OCI-LY3 (cell line): ENCODE results near the gene SH3BP2.

ENCODE experiments used
- H2AFZ ChIP-seq: fragments of 200-600, 300-600 bp; shearing (Covaris generic); 2 replicates; pipeline ENCODE4 v1.6.0; 2014; ENCODE audit warnings: antibody characterized with exemption, low read depth, low read length
- H3K27ac ChIP-seq: fragments of 200-600, 300-600 bp; sonication (generic); 2 replicates; pipeline ENCODE4 v1.5.1; 2014; ENCODE audit warnings: mild to moderate bottlenecking, low read length, moderate library complexity, mixed read lengths
- H3K27me3 ChIP-seq: fragments of 200-600, 300-600 bp; sonication (generic); 2 replicates; pipeline ENCODE4 v1.6.1; 2014; ENCODE audit warnings: low read depth, low read length, mixed read lengths
- H3K36me3 ChIP-seq: fragments of 200-600, 300-600 bp; sonication (generic); replicated peaks from 2 replicates; pipeline ENCODE3; 2014; ENCODE audit warnings: low read depth, low read length, mixed read lengths
- H3K4me1 ChIP-seq: fragments of 300-600, 200-600 bp; sonication (generic); 2 replicates; pipeline ENCODE4 v1.6.1; 2014; ENCODE audit warnings: low read length, mixed read lengths
- H3K4me2 ChIP-seq: fragments of 200-600, 300-600 bp; sonication (generic); 2 replicates; pipeline ENCODE4 v1.6.1; 2014; ENCODE audit warnings: low read length, mixed read lengths
- H3K4me3 ChIP-seq: fragments of 300-600, 200-600 bp; sonication (generic); 2 replicates; pipeline ENCODE4 v1.5.1; 2014; ENCODE audit warnings: antibody characterized with exemption, mild to moderate bottlenecking, low read length, moderate library complexity
- H3K79me2 ChIP-seq: fragments of 300-600, 200-600 bp; shearing (Covaris generic); 2 replicates; pipeline ENCODE4 v1.6.1; 2014; ENCODE audit warnings: mild to moderate bottlenecking, low read length, mixed read lengths
- H3K9ac ChIP-seq: fragments of 300-600, 200-600 bp; shearing (Covaris generic); 2 replicates; pipeline ENCODE4 v1.6.0; 2014; ENCODE audit warnings: mild to moderate bottlenecking, low read length, moderate library complexity
- H3K9me3 ChIP-seq: fragments of 200-600, 300-600 bp; shearing (Covaris generic); 2 replicates; pipeline ENCODE4 v1.6.1; 2014; ENCODE audit warnings: low read length, mixed read lengths; ENCODE audit not compliant: insufficient read depth
- H4K20me1 ChIP-seq: fragments of 200-600, 300-600 bp; sonication (generic); 2 replicates; pipeline ENCODE4 v1.6.1; 2016; ENCODE audit warnings: low read length, mixed read lengths; ENCODE audit not compliant: insufficient read depth
- CTCF ChIP-seq: fragments of 200-600, 300-600 bp; sonication (generic); IDR thresholded peaks from 2 replicates; pipeline ENCODE4 v1.5.1; 2014; ENCODE audit warnings: antibody characterized with exemption, low read length, low read depth
- EZH2phosphoT487 ChIP-seq: fragments of 200-600 bp; shearing (Covaris generic); IDR thresholded peaks from 2 replicates; pipeline ENCODE4 v1.6.1; 2018; ENCODE audit warnings: antibody characterized with exemption, mixed run types, low read depth

The SH3BP2 gene

DNA sequence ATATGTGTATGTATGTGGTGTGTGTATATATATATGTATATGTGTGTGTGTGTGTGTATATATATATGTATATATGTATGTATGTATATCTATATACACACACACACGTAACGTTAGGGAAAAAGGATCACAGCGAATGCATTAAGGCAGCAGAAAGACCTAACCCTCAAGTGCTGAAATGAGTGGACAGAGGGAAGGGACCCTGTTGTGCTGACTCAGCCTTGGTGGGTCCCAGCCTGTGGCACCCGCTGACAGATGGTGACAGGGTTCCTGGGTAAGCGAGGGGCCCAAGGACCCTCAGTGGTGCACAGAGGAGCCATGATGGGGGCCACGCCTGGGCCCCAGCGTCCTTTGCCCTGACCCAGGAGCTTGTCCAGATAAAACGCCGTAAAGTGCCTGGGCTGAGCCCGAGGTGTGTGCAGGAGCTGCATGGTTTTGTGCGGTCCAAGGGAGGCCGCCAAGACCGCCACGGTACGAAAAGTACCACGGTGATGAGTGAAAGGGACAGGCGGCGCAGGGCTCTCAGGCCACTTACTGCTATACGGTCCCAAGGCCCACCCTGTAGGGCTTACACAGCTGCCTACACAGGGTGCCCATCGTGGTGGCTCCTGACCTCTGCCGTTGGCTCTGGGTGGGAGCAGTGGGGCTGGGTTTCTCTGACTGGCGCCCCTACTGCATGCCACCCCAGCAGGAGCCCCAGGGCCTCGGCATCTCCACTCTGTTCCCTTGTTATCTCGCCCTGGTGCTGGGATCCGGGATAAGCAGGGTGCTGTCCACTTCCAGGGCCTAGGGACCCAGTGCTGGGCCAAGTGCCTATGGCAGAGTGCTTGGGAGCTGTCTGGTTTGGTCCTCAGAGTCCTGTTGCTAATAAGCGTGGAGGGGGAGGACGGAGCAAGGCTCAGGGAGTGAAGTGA is 10.0 kb downstream of the SH3BP2 start:
- H3K79me2 ChIP-seq, result no peaks in the 10 kb centered on the region
- no peak overlapping the region for H3K4me2 ChIP-seq
- H3K9ac ChIP-seq, result no peak overlapping the region

GRCh38 chr4:2803624-2804448 is 11.0 kb downstream of the SH3BP2 start:
- Histone ChIP-seq H3K9me3 (no peaks in the 10 kb centered on the region), H3K4me2 (no peak overlapping the region), H4K20me1 (no peaks in the 10 kb centered on the region), H3K27ac (no peak overlapping the region), H3K27me3 (no peaks in the 10 kb centered on the region), H3K4me3 (no peak overlapping the region), H2AFZ (no peak overlapping the region), H3K79me2 (no peaks in the 10 kb centered on the region), H3K36me3 (no peaks in the 10 kb centered on the region), H3K4me1 (peaks cover 47% of the 10 kb centered on the region), H3K9ac (no peak overlapping the region)
- TF ChIP-seq EZH2phosphoT487, result no peak
- no peak for TF ChIP-seq CTCF

More for the DNA sequence above, 10.0 kb downstream of the SH3BP2 start:
- no peak for TF ChIP-seq CTCF
- no peak for TF ChIP-seq EZH2phosphoT487
- no peaks in the 10 kb centered on the region for H3K9me3 ChIP-seq
- no peak overlapping the region for H3K27ac ChIP-seq
- H3K4me3 ChIP-seq, result no peak overlapping the region
- H4K20me1 ChIP-seq, result no peaks in the 10 kb centered on the region
- H2AFZ ChIP-seq, result no peak overlapping the region
- H3K27me3 ChIP-seq, result no peaks in the 10 kb centered on the region
- no peaks in the 10 kb centered on the region for H3K36me3 ChIP-seq
- peaks cover 57% of the 10 kb centered on the region for H3K4me1 ChIP-seq

DNA sequence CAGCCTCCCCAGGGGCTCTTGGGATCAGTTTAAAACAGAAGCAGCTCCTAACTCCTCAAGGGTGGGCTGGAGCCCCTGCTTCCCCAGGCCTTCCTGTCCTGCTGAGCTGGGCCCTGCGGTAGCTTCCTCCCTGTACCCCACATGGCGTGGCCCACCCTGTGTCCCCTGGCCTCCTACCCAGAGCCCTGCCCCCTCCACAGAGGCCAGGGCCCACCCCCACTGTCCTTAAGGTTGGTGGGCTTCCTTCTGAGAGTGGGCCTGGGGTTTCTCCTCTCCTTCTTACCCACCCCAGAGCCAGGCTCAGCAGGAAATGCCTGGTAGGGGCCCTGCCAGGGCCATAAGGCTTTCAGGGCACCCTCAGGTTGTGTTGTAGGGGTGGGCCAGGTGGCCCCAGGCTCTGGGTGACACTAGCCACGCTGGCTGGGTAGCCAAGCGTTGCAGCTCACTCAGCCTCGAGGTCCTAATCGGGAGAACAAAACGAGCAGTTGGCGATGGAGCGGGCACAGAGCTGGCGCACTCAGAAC is 11.6 kb downstream of the SH3BP2 start:
- H3K27ac ChIP-seq, result no peak overlapping the region
- H3K9me3 ChIP-seq, result no peaks in the 10 kb centered on the region
- no peak overlapping the region for H3K4me2 ChIP-seq
- H3K9ac ChIP-seq, result no peak overlapping the region
- H2AFZ ChIP-seq, result no peak overlapping the region
- H3K4me1 ChIP-seq, result peaks cover 41% of the 10 kb centered on the region
- H3K4me3 ChIP-seq, result no peak overlapping the region
- no peaks in the 10 kb centered on the region for H3K36me3 ChIP-seq
- no peaks in the 10 kb centered on the region for H3K79me2 ChIP-seq
- TF ChIP-seq EZH2phosphoT487 (no peak), CTCF (no peak)
- H3K27me3 ChIP-seq, result no peaks in the 10 kb centered on the region
- no peaks in the 10 kb centered on the region for H4K20me1 ChIP-seq
